ENCODE data around the gene STAG1. TPM values are rescaled to one million over a fixed set of nuclear protein-coding genes. Genes with fewer than 3 reads are reported as not detected.

STAG1 gene
- total and polyA plus RNA-seq, 2 experiments from 2014 or later: 9.0 to 21.9 TPM

DNA sequence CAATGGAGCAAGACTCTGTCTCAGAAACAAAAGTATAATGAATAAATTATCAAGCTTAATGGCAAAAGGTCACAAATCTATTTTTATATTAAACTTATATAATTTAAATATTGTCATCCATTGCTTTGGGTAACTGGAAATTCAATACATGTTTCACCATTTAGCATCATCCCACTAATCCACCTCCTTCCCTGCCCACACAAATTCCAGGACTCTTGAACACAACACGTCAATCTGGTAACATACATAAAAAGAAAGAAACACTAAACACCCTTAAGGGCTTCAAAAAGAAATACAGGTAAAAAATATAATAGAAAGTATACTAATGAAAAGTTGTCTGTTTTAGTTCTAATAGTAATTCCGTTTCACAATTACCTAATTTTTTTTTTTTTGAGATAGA lies 149.4 kb downstream of the STAG1 start:
- no peaks in the 10 kb centered on the region for H3K36me3 ChIP-seq (ENCODE audit: insufficient read depth)
- no peaks in the 10 kb centered on the region for H3F3A ChIP-seq (replicated peaks; ENCODE audit: low read depth)
- Mint-ChIP-seq H3K9me3 (no peaks in the 10 kb centered on the region), H3K4me1 (no peaks in the 10 kb centered on the region), H3K27ac (no peak overlapping the region), H3K36me3 (ENCODE audit: low read depth) (peaks cover 8% of the 10 kb centered on the region; the same call in 1 of the 3 replicates), H3K27me3 (ENCODE audit: insufficient read depth, low read depth, poor library complexity) (peaks cover 3% of the 10 kb centered on the region), H3K4me3 (no peak overlapping the region)
- no peak overlapping the region for H3K4me3 ChIP-seq
- H3K9me2 ChIP-seq (ENCODE audit: insufficient read depth): no peaks in the 10 kb centered on the region
- 0 out of 2 replicates have a peak, but pooled peaks cover 2% of the 10 kb centered on the region for H4K20me1 ChIP-seq (replicated peaks; ENCODE audit: insufficient read depth)
- no peak overlapping the region for H2AFZ ChIP-seq
- H3K27ac ChIP-seq (ENCODE audit: low read depth): no peak overlapping the region
- no peak for DNase-seq (ENCODE audit: low spot score)
- ATAC-seq: no peak
- no peaks in the 10 kb centered on the region for H3K27me3 ChIP-seq (ENCODE audit: insufficient read depth)
- H3K4me2 ChIP-seq: no peak overlapping the region
- TF ChIP-seq CREB1 (CRISPR knock-in tag; IDR thresholded peaks at IDR 0.05; ENCODE audit: low read depth): no peak
- no peak for TF ChIP-seq STAT1 (IDR thresholded peaks at IDR 0.05; ENCODE audit: unreplicated experiment)
- TF ChIP-seq ZNF114 (CRISPR knock-in tag; IDR thresholded peaks at IDR 0.05): no peak
- no peak for TF ChIP-seq ZNF462 (CRISPR knock-in tag; IDR thresholded peaks at IDR 0.05)
- TF ChIP-seq EZH2 (IDR thresholded peaks at IDR 0.05; ENCODE audit: low read depth, unreplicated experiment): no peak
- TF ChIP-seq EZH2phosphoT487 (IDR thresholded peaks at IDR 0.05; ENCODE audit: unreplicated experiment): no peak
- TF ChIP-seq ZNF331 (CRISPR knock-in tag; IDR thresholded peaks at IDR 0.05; ENCODE audit: low read depth): no peak
- TF ChIP-seq JUNB (IDR thresholded peaks at IDR 0.05; ENCODE audit: unreplicated experiment): no peak
- TF ChIP-seq, protein P1, sequence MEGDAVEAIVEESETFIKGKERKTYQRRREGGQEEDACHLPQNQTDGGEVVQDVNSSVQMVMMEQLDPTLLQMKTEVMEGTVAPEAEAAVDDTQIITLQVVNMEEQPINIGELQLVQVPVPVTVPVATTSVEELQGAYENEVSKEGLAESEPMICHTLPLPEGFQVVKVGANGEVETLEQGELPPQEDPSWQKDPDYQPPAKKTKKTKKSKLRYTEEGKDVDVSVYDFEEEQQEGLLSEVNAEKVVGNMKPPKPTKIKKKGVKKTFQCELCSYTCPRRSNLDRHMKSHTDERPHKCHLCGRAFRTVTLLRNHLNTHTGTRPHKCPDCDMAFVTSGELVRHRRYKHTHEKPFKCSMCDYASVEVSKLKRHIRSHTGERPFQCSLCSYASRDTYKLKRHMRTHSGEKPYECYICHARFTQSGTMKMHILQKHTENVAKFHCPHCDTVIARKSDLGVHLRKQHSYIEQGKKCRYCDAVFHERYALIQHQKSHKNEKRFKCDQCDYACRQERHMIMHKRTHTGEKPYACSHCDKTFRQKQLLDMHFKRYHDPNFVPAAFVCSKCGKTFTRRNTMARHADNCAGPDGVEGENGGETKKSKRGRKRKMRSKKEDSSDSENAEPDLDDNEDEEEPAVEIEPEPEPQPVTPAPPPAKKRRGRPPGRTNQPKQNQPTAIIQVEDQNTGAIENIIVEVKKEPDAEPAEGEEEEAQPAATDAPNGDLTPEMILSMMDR (conservative IDR thresholded peaks at IDR 0.05; ENCODE audit: low read depth in 2 of 2): no peak
- TF ChIP-seq POLR2AphosphoS5 (IDR thresholded peaks at IDR 0.05; ENCODE audit: low read depth): no peak
- TF ChIP-seq NANOG (IDR thresholded peaks at IDR 0.05; ENCODE audit: borderline replicate concordance): no peak
- TF ChIP-seq ETS1 (IDR thresholded peaks at IDR 0.05): no peak
- TF ChIP-seq, protein P2, sequence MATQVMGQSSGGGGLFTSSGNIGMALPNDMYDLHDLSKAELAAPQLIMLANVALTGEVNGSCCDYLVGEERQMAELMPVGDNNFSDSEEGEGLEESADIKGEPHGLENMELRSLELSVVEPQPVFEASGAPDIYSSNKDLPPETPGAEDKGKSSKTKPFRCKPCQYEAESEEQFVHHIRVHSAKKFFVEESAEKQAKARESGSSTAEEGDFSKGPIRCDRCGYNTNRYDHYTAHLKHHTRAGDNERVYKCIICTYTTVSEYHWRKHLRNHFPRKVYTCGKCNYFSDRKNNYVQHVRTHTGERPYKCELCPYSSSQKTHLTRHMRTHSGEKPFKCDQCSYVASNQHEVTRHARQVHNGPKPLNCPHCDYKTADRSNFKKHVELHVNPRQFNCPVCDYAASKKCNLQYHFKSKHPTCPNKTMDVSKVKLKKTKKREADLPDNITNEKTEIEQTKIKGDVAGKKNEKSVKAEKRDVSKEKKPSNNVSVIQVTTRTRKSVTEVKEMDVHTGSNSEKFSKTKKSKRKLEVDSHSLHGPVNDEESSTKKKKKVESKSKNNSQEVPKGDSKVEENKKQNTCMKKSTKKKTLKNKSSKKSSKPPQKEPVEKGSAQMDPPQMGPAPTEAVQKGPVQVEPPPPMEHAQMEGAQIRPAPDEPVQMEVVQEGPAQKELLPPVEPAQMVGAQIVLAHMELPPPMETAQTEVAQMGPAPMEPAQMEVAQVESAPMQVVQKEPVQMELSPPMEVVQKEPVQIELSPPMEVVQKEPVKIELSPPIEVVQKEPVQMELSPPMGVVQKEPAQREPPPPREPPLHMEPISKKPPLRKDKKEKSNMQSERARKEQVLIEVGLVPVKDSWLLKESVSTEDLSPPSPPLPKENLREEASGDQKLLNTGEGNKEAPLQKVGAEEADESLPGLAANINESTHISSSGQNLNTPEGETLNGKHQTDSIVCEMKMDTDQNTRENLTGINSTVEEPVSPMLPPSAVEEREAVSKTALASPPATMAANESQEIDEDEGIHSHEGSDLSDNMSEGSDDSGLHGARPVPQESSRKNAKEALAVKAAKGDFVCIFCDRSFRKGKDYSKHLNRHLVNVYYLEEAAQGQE (IDR thresholded peaks at IDR 0.05; ENCODE audit: unreplicated experiment): no peak
- H3K79me2 ChIP-seq (replicated peaks; ENCODE audit: insufficient read depth): 0 out of 2 replicates have a peak, but pooled peaks cover 14% of the 10 kb centered on the region
- no peaks in the 10 kb centered on the region for H3K4me1 ChIP-seq (ENCODE audit: insufficient read depth)
